ENCODE measurements around the gene PIK3AP1. TPM values are rescaled to one million over a fixed set of nuclear protein-coding genes. Genes with fewer than 3 reads are reported as not detected.

The PIK3AP1 gene
- total RNA-seq, 1 donor from 2014 or later, result 1.3 TPM

- Mint-ChIP-seq H3K9me3 (peaks cover 4% of the 10 kb centered on the region), H3K4me1 (no peaks in the 10 kb centered on the region), H3K36me3 (ENCODE audit: low read depth) (no peaks in the 10 kb centered on the region), H3K27me3 (ENCODE audit: low read depth) (no peaks in the 10 kb centered on the region), H3K27ac (ENCODE audit: unreplicated experiment) (no peak overlapping the region), H3K4me3 (no peak overlapping the region)
- no peak for DNase-seq (ENCODE audit: low read depth, low spot score)
- TF ChIP-seq CTCF (conservative IDR thresholded peaks at IDR 0.05), result no peak
These were observed 64.7 kb downstream of the PIK3AP1 start for GRCh38 chr10:96655461-96656197.

- H3K4me3 Mint-ChIP-seq, result no peak overlapping the region
- H3K36me3 Mint-ChIP-seq (ENCODE audit: low read depth), result no peaks in the 10 kb centered on the region
- H3K27me3 Mint-ChIP-seq (ENCODE audit: low read depth), result no peaks in the 10 kb centered on the region
- DNase-seq (ENCODE audit: low read depth, low spot score), result no peak
- no peaks in the 10 kb centered on the region for H3K4me1 Mint-ChIP-seq
- peaks cover 4% of the 10 kb centered on the region for H3K9me3 Mint-ChIP-seq
- TF ChIP-seq CTCF (conservative IDR thresholded peaks at IDR 0.05), result no peak
- H3K27ac Mint-ChIP-seq (ENCODE audit: unreplicated experiment), result no peak overlapping the region
These were observed 68.3 kb downstream of the PIK3AP1 start for GRCh38 chr10:96651998-96652431.

GRCh38 chr10:96650958-96651357, 69.4 kb downstream of the PIK3AP1 start:
- H3K4me3 Mint-ChIP-seq, result no peak overlapping the region
- H3K9me3 Mint-ChIP-seq, result peaks cover 4% of the 10 kb centered on the region
- no peak overlapping the region for H3K27ac Mint-ChIP-seq (ENCODE audit: unreplicated experiment)
- H3K4me1 Mint-ChIP-seq, result no peaks in the 10 kb centered on the region
- DNase-seq (ENCODE audit: low read depth, low spot score), result no peak
- no peak for TF ChIP-seq CTCF (conservative IDR thresholded peaks at IDR 0.05)
- no peaks in the 10 kb centered on the region for H3K36me3 Mint-ChIP-seq (ENCODE audit: low read depth)
- no peaks in the 10 kb centered on the region for H3K27me3 Mint-ChIP-seq (ENCODE audit: low read depth)

- H3K27me3 Mint-ChIP-seq (ENCODE audit: low read depth), result no peaks in the 10 kb centered on the region
- no peak for TF ChIP-seq CTCF (conservative IDR thresholded peaks at IDR 0.05)
- H3K4me1 Mint-ChIP-seq, result no peaks in the 10 kb centered on the region
- DNase-seq (ENCODE audit: low read depth, low spot score), result no peak
- H3K36me3 Mint-ChIP-seq (ENCODE audit: low read depth), result no peaks in the 10 kb centered on the region
- no peak overlapping the region for H3K4me3 Mint-ChIP-seq
- no peak overlapping the region for H3K27ac Mint-ChIP-seq (ENCODE audit: unreplicated experiment)
- H3K9me3 Mint-ChIP-seq, result no peaks in the 10 kb centered on the region
These were observed 72.0 kb downstream of the PIK3AP1 start for GRCh38 chr10:96648297-96648696.

GRCh38 chr10:96647466-96647865, 72.8 kb downstream of the PIK3AP1 start:
- Mint-ChIP-seq H3K9me3 (no peaks in the 10 kb centered on the region), H3K4me1 (no peaks in the 10 kb centered on the region), H3K4me3 (no peak overlapping the region), H3K27ac (ENCODE audit: unreplicated experiment) (no peak overlapping the region), H3K36me3 (ENCODE audit: low read depth) (no peaks in the 10 kb centered on the region), H3K27me3 (ENCODE audit: low read depth) (no peaks in the 10 kb centered on the region)
- TF ChIP-seq CTCF (conservative IDR thresholded peaks at IDR 0.05), result no peak
- DNase-seq (ENCODE audit: low read depth, low spot score), result no peak
